ENCODE measurements around the gene UBAC2.
A peak's percentile ranks its signal among the peaks of the same experiment; 100 is the strongest.

Gene UBAC2

GRCh38 chr13:99334221-99334620 is 133.6 kb downstream of the UBAC2 start:
- TF ChIP-seq POLR2AphosphoS5 (IDR thresholded peaks at IDR 0.05; ENCODE audit: low read depth, low read length), result no peak
- no peak for TF ChIP-seq SPI1 (IDR thresholded peaks at IDR 0.05; ENCODE audit: low read depth, low read length)
- no peak for TF ChIP-seq POLR2A (IDR thresholded peaks at IDR 0.05; ENCODE audit: low read depth, low read length)
- no peak for TF ChIP-seq PAX5 (IDR thresholded peaks at IDR 0.05; ENCODE audit: insufficient read depth, low read length, severe bottlenecking)
- no peak for TF ChIP-seq POU2F2 (IDR thresholded peaks at IDR 0.05; ENCODE audit: low read depth, low read length)
- no peak for TF ChIP-seq TAF1 (IDR thresholded peaks at IDR 0.05; ENCODE audit: low read depth, low read length)
- FAIRE-seq (no peak), DNase-seq (ENCODE audit: insufficient read length, low spot score) (no peak)

- FAIRE-seq (no peak), DNase-seq (ENCODE audit: insufficient read length, low spot score) (no peak)
- TF ChIP-seq POU2F2 (IDR thresholded peaks at IDR 0.05; ENCODE audit: low read depth, low read length), result no peak
- no peak for TF ChIP-seq SPI1 (IDR thresholded peaks at IDR 0.05; ENCODE audit: low read depth, low read length)
- TF ChIP-seq TAF1 (IDR thresholded peaks at IDR 0.05; ENCODE audit: low read depth, low read length), result no peak
- no peak for TF ChIP-seq PAX5 (IDR thresholded peaks at IDR 0.05; ENCODE audit: insufficient read depth, low read length, severe bottlenecking)
- TF ChIP-seq POLR2A (IDR thresholded peaks at IDR 0.05; ENCODE audit: low read depth, low read length), result no peak
- no peak for TF ChIP-seq POLR2AphosphoS5 (IDR thresholded peaks at IDR 0.05; ENCODE audit: low read depth, low read length)
Measured at GRCh38 chr13:99335087-99335486, 134.4 kb downstream of the UBAC2 start.

- no peak for TF ChIP-seq POLR2AphosphoS5 (IDR thresholded peaks at IDR 0.05; ENCODE audit: low read depth, low read length)
- FAIRE-seq, result peak; percentile 90
- no peak for DNase-seq (ENCODE audit: insufficient read length, low spot score)
Measured at GRCh38 chr13:99335603-99336002, 134.9 kb downstream of the UBAC2 start.

- FAIRE-seq (no peak), DNase-seq (ENCODE audit: insufficient read length, low spot score) (no peak)
- no peak for TF ChIP-seq SPI1 (IDR thresholded peaks at IDR 0.05; ENCODE audit: low read depth, low read length)
- no peak for TF ChIP-seq TAF1 (IDR thresholded peaks at IDR 0.05; ENCODE audit: low read depth, low read length)
- TF ChIP-seq PAX5 (IDR thresholded peaks at IDR 0.05; ENCODE audit: insufficient read depth, low read length, severe bottlenecking), result no peak
- TF ChIP-seq POU2F2 (IDR thresholded peaks at IDR 0.05; ENCODE audit: low read depth, low read length), result no peak
- TF ChIP-seq POLR2AphosphoS5 (IDR thresholded peaks at IDR 0.05; ENCODE audit: low read depth, low read length), result no peak
- no peak for TF ChIP-seq POLR2A (IDR thresholded peaks at IDR 0.05; ENCODE audit: low read depth, low read length)
Measured at GRCh38 chr13:99339230-99339721, 138.6 kb downstream of the UBAC2 start.

GRCh38 chr13:99339736-99340397 is 139.2 kb downstream of the UBAC2 start:
- FAIRE-seq, result no peak
- no peak for TF ChIP-seq PAX5 (IDR thresholded peaks at IDR 0.05; ENCODE audit: insufficient read depth, low read length, severe bottlenecking)
- no peak for DNase-seq (ENCODE audit: insufficient read length, low spot score)

GRCh38 chr13:99340638-99341037 is 140.0 kb downstream of the UBAC2 start:
- FAIRE-seq (no peak), DNase-seq (ENCODE audit: insufficient read length, low spot score) (no peak)

GRCh38 chr13:99341969-99342722 is 141.5 kb downstream of the UBAC2 start:
- FAIRE-seq, result no peak
- TF ChIP-seq SPI1 (IDR thresholded peaks at IDR 0.05; ENCODE audit: low read depth, low read length), result no peak
- TF ChIP-seq POLR2A (IDR thresholded peaks at IDR 0.05; ENCODE audit: low read depth, low read length), result no peak
- TF ChIP-seq POU2F2 (IDR thresholded peaks at IDR 0.05; ENCODE audit: low read depth, low read length), result no peak
- no peak for TF ChIP-seq TAF1 (IDR thresholded peaks at IDR 0.05; ENCODE audit: low read depth, low read length)
- TF ChIP-seq PAX5 (IDR thresholded peaks at IDR 0.05; ENCODE audit: insufficient read depth, low read length, severe bottlenecking), result no peak
- no peak for TF ChIP-seq POLR2AphosphoS5 (IDR thresholded peaks at IDR 0.05; ENCODE audit: low read depth, low read length)
- DNase-seq (ENCODE audit: insufficient read length, low spot score), result no peak

More at GRCh38 chr13:99340638-99341037, 140.0 kb downstream of the UBAC2 start:
- TF ChIP-seq SPI1 (IDR thresholded peaks at IDR 0.05; ENCODE audit: low read depth, low read length) (no peak), PAX5 (IDR thresholded peaks at IDR 0.05; ENCODE audit: insufficient read depth, low read length, severe bottlenecking) (no peak), POLR2A (IDR thresholded peaks at IDR 0.05; ENCODE audit: low read depth, low read length) (no peak), POLR2AphosphoS5 (IDR thresholded peaks at IDR 0.05; ENCODE audit: low read depth, low read length) (no peak), TAF1 (IDR thresholded peaks at IDR 0.05; ENCODE audit: low read depth, low read length) (no peak), POU2F2 (IDR thresholded peaks at IDR 0.05; ENCODE audit: low read depth, low read length) (no peak)

- no peak for DNase-seq (ENCODE audit: insufficient read length, low spot score)
- FAIRE-seq, result no peak
- TF ChIP-seq PAX5 (IDR thresholded peaks at IDR 0.05; ENCODE audit: insufficient read depth, low read length, severe bottlenecking) (no peak), TAF1 (IDR thresholded peaks at IDR 0.05; ENCODE audit: low read depth, low read length) (no peak), POLR2A (IDR thresholded peaks at IDR 0.05; ENCODE audit: low read depth, low read length) (no peak), POU2F2 (IDR thresholded peaks at IDR 0.05; ENCODE audit: low read depth, low read length) (no peak), POLR2AphosphoS5 (IDR thresholded peaks at IDR 0.05; ENCODE audit: low read depth, low read length) (no peak), SPI1 (IDR thresholded peaks at IDR 0.05; ENCODE audit: low read depth, low read length) (no peak)
Measured at GRCh38 chr13:99342723-99343315, 142.2 kb downstream of the UBAC2 start.

GRCh38 chr13:99344610-99345208 is 144.1 kb downstream of the UBAC2 start:
- TF ChIP-seq POU2F2 (IDR thresholded peaks at IDR 0.05; ENCODE audit: low read depth, low read length) (no peak), PAX5 (IDR thresholded peaks at IDR 0.05; ENCODE audit: insufficient read depth, low read length, severe bottlenecking) (no peak), TAF1 (IDR thresholded peaks at IDR 0.05; ENCODE audit: low read depth, low read length) (no peak), SPI1 (IDR thresholded peaks at IDR 0.05; ENCODE audit: low read depth, low read length) (no peak), POLR2AphosphoS5 (IDR thresholded peaks at IDR 0.05; ENCODE audit: low read depth, low read length) (no peak), POLR2A (IDR thresholded peaks at IDR 0.05; ENCODE audit: low read depth, low read length) (no peak)
- no peak for DNase-seq (ENCODE audit: insufficient read length, low spot score)
- no peak for FAIRE-seq
